Rectal smooth muscle tissue (tissue), 1 donor: ENCODE results near the gene PDIA5.

Experiments
- H3K27ac ChIP-seq: one replicate; pipeline ENCODE4 v1.7.0; 2013; ENCODE audit warnings: low read depth, low read length, inconsistent platforms
- H3K27me3 ChIP-seq: one replicate; pipeline ENCODE4 v1.7.0; 2013; ENCODE audit warnings: low read length; ENCODE audit not compliant: control insufficient read depth, insufficient read depth
- H3K36me3 ChIP-seq: one replicate; pipeline ENCODE4 v1.7.0; 2013; ENCODE audit warnings: low read length; ENCODE audit not compliant: control insufficient read depth, insufficient read depth
- H3K4me1 ChIP-seq: one replicate; pipeline ENCODE4 v1.7.0; 2013; ENCODE audit warnings: low read length; ENCODE audit not compliant: control insufficient read depth, insufficient read depth
- H3K4me3 ChIP-seq: one replicate; pipeline ENCODE4 v1.7.0; 2013; ENCODE audit warnings: low read length
- H3K9ac ChIP-seq: one replicate; pipeline ENCODE4 v1.7.0; 2013; ENCODE audit warnings: low read length

PDIA5 gene

DNA sequence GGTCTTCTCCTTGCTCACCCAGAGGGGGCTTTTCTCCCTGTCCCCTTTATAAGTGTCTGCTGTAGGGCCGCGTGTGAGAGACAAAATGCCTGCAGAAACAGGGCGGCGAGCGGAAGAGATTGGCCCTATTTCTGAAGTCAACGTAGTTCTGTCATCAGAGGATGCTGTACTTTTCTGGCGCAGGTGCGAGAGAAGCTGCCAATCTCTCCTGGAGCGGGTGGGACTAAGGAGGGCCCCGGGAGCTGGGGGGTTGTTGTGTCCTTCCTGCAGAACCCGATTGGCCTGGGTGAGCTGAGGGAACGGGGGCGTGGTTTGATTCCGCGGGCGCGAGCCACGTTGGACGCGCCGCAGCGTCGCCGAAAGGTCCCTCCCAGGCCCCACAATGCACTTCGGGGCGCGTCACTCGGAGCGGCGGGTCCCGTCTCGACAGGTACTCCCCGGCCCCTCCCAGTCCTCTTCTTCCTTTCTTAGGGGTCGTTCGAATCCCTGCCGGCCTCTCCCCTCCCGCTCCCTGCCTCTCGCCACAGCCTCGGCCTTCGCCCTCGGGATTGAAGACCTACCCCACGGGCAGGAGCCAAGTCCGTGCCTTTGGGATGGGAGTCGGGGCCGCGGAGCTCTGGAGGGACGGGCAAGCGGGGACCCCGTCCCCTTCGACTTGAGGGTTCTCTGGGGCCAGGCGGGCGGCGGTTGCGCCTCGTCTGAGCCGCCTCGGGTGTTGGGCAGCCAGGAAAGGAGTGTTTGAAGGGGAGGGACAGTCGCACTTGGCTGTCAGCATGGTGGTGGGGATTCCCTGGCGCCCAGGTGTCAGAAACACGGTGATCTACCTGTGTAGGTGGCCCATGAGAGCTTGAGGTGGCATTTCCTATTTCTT is 135.0 kb downstream of the PDIA5 start, which contains the start of gene SEC22A:
Gene SEC22A, plus strand, starts transcription at position 387 of the 871 bp plus-strand sequence. CDS start 7,275 bp downstream, outside the sequence.
- peak within 1 kb of the TSS; percentile 75 for H3K27ac ChIP-seq

GRCh38 chr3:123202451-123202850 is 135.6 kb downstream of the PDIA5 start:
- Histone ChIP-seq H3K4me3 (peak overlapping the region; percentile 90), H3K36me3 (no peaks in the 10 kb centered on the region), H3K27ac (peak overlapping the region; percentile 75), H3K27me3 (no peaks in the 10 kb centered on the region), H3K4me1 (no peaks in the 10 kb centered on the region), H3K9ac (peak overlapping the region; percentile 74)

More for the DNA sequence above, 135.0 kb downstream of the PDIA5 start, which contains the start of gene SEC22A:
- no peaks in the 10 kb centered on the region for H3K27me3 ChIP-seq
- no peaks in the 10 kb centered on the region for H3K4me1 ChIP-seq
- peak within 1 kb of the TSS; percentile 74 for H3K9ac ChIP-seq
- peak within 1 kb of the TSS; percentile 90 for H3K4me3 ChIP-seq
- H3K36me3 ChIP-seq: no peaks in the 10 kb centered on the region
